T-cell (primary cell): ENCODE results near the gene FAM47E. TPM values are rescaled to one million over a fixed set of nuclear protein-coding genes. Genes with fewer than 3 reads are reported as not detected.

Experiments used
- ATAC-seq, 4 experiments: fragments of 200-7000 bp in 3 of 4; fragments of 150-1000 bp in 1 of 4; cut with Tn5 transposase; replicated peaks in 1 of 4; 1 replicate in 3 of 4; 2 replicates in 1 of 4; pipeline ENCODE4 v1.10.0; 2021; ENCODE audit warnings: moderate library complexity in 3 of 4, mild to moderate bottlenecking in 2 of 4, moderate number of reproducible peaks in 1 of 4
- CTCF ChIA-PET, 2 donors: fragments of 300-600 bp; sonication (Branson Sonifier 250); formaldehyde crosslinking; loops; one replicate each; lab custom pipeline; 2022; ENCODE audit warnings: antibody characterized with exemption in 2 of 2; lab: Charles Lee
- POLR2A ChIA-PET, 2 donors: fragments of 300-600 bp; sonication (Branson Sonifier 250); formaldehyde crosslinking; loops; one replicate each; lab custom pipeline; 2022; ENCODE audit warnings: antibody characterized with exemption in 2 of 2; lab: Charles Lee
- DNase-seq, 35 experiments: peaks; one replicate each; pipeline versions ENCODE4 v3.0.0 to v3.0.0-alpha.2; 2013 to 2023
- H3K27ac ChIP-seq: one replicate; pipeline ENCODE4 v1.5.1; 2013; ENCODE audit warnings: low read length
- H3K27me3 ChIP-seq, 2 experiments: replicated peaks in 1 of 2; 1 replicate in 1 of 2; 2 replicates in 1 of 2; pipeline versions ENCODE4 v1.6.1 to v1.7.0; 2013; ENCODE audit warnings: low read length in 1 of 2, mixed read lengths in 1 of 2; ENCODE audit not compliant: control insufficient read depth in 2 of 2, insufficient read depth in 2 of 2; ENCODE audit errors: extremely low read depth in 1 of 2
- H3K36me3 ChIP-seq, 2 donors: 1 replicate in 1 of 2; 2 replicates in 1 of 2; pipeline versions ENCODE4 v1.6.1 to v1.7.0; 2013; ENCODE audit warnings: low read length in 1 of 2; ENCODE audit not compliant: control insufficient read depth in 2 of 2, insufficient read depth in 1 of 2; ENCODE audit errors: extremely low read depth in 1 of 2
- H3K4me1 ChIP-seq, 2 experiments: 1 replicate in 1 of 2; 2 replicates in 1 of 2; pipeline versions ENCODE4 v1.6.1 to v1.7.0; 2013; ENCODE audit warnings: low read length in 2 of 2, mixed read lengths in 1 of 2; ENCODE audit not compliant: insufficient read depth in 2 of 2, control insufficient read depth in 1 of 2; ENCODE audit errors: extremely low read depth in 1 of 2
- H3K4me3 ChIP-seq, 2 donors: 1 replicate in 1 of 2; 2 replicates in 1 of 2; pipeline versions ENCODE4 v1.5.1 to v1.7.0; 2013; ENCODE audit warnings: mild to moderate bottlenecking in 2 of 2, low read length in 1 of 2, moderate library complexity in 1 of 2; ENCODE audit not compliant: control insufficient read depth in 1 of 2; ENCODE audit errors: extremely low read depth in 1 of 2
- H3K9me3 ChIP-seq: 2 replicates; pipeline ENCODE4 v1.7.0; 2013
- H3K27ac Mint-ChIP-seq, 2 donors: one replicate each; pipeline ENCODE4 v1.8.0; 2020 to 2021; ENCODE audit warnings: mild to moderate bottlenecking in 2 of 2, mixed read lengths in 2 of 2
- H3K27me3 Mint-ChIP-seq, 2 donors: one replicate each; pipeline ENCODE4 v1.8.0; 2021 to 2022; ENCODE audit warnings: mixed read lengths in 2 of 2
- H3K36me3 Mint-ChIP-seq: one replicate; pipeline ENCODE4 v1.8.0; 2021; ENCODE audit warnings: mixed read lengths
- H3K4me1 Mint-ChIP-seq, 3 donors: one replicate each; pipeline ENCODE4 v1.8.0; 2020 to 2022; ENCODE audit warnings: mixed read lengths in 3 of 3, mild to moderate bottlenecking in 1 of 3
- H3K4me3 Mint-ChIP-seq, 3 donors: one replicate each; pipeline ENCODE4 v1.8.0; 2020 to 2022; ENCODE audit warnings: mild to moderate bottlenecking in 3 of 3, mixed read lengths in 3 of 3, moderate library complexity in 3 of 3
- H3K9me3 Mint-ChIP-seq, 3 donors: one replicate each; pipeline ENCODE4 v1.8.0; 2020 to 2022; ENCODE audit warnings: mixed read lengths in 3 of 3
- WGBS: methylation state at CpG from one replicate; pipeline ENCODE4 v1.1.5; 2013; ENCODE audit warnings: missing lambda C conversion rate; ENCODE audit not compliant: insufficient coverage; 5-methylcytosine and 5-hydroxymethylcytosine counted together
- total RNA-seq, 35 experiments: library from RNA in 6 of 35; stranded (reverse) in 6 of 35; fragments of 120-200 nt in 1 of 35; gene quantifications; one replicate each; pipeline versions ENCODE4 v1.2.1 to v1.2.4 and lab custom pipeline; 2013 to 2026

The FAM47E gene, protein sequence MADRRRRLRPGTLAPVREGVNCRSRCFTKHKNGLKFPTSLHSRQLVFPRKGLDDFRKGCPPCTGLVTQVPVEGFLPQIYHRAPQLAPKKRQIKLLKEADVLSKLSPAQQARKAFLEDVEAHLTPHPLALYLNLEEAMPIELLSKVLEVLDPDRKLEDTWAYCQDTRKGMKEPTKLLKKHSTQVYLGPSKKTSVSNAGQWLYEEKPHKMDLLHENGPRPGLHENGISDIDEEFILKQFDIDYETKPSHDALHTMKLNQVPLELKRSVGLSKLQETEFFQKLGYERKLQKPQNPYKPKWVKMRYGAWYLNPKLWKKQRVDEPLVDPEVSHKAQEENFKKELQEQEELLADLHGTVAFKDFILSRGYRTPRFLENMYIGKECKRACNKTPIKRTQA
- total RNA-seq (under 1 TPM in 1 of 5 donors, not detected in 4; 0.19 TPM), total RNA-seq (lab: John Stamatoyannopoulos, UW) (0 to 0.57 (median 0.17) reads per million in 29 experiments)
- 0.48 TPM for total RNA-seq (2013)

DNA sequence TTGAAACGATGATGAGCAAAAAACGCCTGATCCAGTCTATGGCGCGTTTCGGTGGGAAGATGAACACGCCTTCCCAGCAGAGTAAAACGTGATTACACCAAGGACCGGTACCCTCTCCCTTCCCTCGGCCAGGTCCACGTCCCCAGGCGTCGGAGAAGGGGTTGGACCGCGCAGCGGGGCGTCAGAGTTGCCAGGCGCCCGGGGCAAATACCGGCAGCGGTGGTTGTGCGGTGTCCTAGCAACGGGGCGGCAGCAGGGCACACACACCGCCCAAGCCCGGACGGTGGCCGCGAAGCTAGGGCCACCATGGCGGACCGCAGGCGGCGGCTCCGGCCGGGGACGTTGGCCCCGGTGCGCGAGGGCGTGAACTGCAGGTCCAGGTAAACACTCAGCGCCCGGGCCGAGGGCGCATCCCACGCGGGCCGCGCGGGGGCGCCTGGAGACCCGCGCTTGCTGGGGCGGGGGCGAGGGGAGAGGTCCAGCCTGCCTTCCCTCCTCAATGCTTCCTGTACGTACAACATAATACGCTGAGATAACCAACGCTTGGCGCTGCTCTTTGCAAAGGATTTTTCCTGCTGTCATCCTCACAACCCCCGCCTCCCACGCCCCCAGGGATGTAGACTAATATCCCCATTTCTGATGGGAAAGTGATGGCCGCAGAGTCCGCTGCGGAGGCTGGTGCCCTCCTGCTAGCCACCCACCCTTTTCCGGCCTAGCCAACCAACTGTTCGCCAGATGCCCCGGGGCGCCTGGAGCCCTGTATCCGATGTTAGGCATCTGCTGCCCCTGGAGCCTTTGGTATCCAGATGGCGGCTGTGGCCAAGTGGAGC lies at the start of gene FAM47E:
Gene FAM47E, plus strand, starts transcription at position 281 of the 830 bp plus-strand sequence. Its CDS starts 26 bp downstream, at position 307.
- Mint-ChIP-seq H3K27me3 (peaks cover 54 to 60% of the 10 kb centered on the region in 2 donors), H3K9me3 (no peaks in the 10 kb centered on the region), H3K27ac (no peak within 1 kb of the TSS), H3K36me3 (no peaks in the 10 kb centered on the region), H3K4me3 (peak within 1 kb of the TSS; percentile 75 to 78 (median 76)), H3K4me1 (peaks cover 5 to 9% (median 7%) of the 10 kb centered on the region in 3 donors)
- Histone ChIP-seq H3K9me3 (no peaks in the 10 kb centered on the region), H3K27ac (no peak within 1 kb of the TSS), H3K27me3 (peaks cover 0 to 24% of the 10 kb centered on the region in 2 experiments), H3K36me3 (no peaks in the 10 kb centered on the region), H3K4me3 (peak within 1 kb of the TSS; percentile 32 to 66), H3K4me1 (peaks cover 0 to 12% of the 10 kb centered on the region in 2 experiments)
- ATAC-seq (peak; percentile 62 to 79 (median 69)), DNase-seq (peak in 31 of 35 experiments; percentile 3 to 50 (median 17))
- CTCF ChIA-PET: interaction anchor here (0.6 to 0.7 kb wide), 3 partner anchors 36 to 586 kb away, joined by 3 to 9 read pairs (median 5); no protein-coding TSS in a partner anchor
- 13% methylated on average over 65 of the region's 68 CpGs for WGBS
- POLR2A ChIA-PET: no interaction called here

DNA sequence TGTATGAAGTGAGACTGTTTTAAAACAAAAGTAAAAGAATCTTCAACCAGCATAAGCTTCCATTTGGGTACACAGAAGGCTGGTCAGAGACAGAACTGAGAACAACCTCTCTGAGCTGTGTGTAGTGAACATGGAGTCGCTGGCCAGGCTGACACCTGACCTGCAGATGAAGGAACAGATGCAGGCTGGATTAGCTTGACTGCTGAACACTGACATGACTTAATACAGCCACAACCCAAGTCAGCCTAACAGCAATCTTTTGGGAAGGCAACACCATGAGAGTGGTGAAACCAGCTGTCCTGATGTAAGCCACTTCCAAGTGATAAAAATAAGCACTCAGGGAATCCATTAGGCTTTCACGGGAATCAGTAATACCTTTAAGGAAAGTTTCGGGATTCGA lies 48.0 kb upstream of the FAM47E start:
- Mint-ChIP-seq H3K9me3 (no peaks in the 10 kb centered on the region), H3K36me3 (no peaks in the 10 kb centered on the region), H3K27ac (no peak overlapping the region), H3K4me1 (peaks cover 55 to 68% (median 64%) of the 10 kb centered on the region in 3 donors), H3K4me3 (no peak overlapping the region), H3K27me3 (no peaks in the 10 kb centered on the region)
- H3K27me3 ChIP-seq: no peaks in the 10 kb centered on the region
- no peak for DNase-seq
- no peaks in the 10 kb centered on the region for H3K9me3 ChIP-seq
- WGBS: 100% methylated on average over 2 of the region's 4 CpGs
- H3K4me1 ChIP-seq: peaks cover 9 to 16% of the 10 kb centered on the region in 2 experiments
- no peak overlapping the region for H3K4me3 ChIP-seq
- ChIA-PET POLR2A (no interaction called here), CTCF (interaction anchor here in 1 of 2 donors (1.0 kb wide), 1 partner anchor 24 kb away, joined by 3 read pairs; no protein-coding TSS in a partner anchor)
- H3K27ac ChIP-seq: no peak overlapping the region
- no peak for ATAC-seq
- no peaks in the 10 kb centered on the region for H3K36me3 ChIP-seq

DNA sequence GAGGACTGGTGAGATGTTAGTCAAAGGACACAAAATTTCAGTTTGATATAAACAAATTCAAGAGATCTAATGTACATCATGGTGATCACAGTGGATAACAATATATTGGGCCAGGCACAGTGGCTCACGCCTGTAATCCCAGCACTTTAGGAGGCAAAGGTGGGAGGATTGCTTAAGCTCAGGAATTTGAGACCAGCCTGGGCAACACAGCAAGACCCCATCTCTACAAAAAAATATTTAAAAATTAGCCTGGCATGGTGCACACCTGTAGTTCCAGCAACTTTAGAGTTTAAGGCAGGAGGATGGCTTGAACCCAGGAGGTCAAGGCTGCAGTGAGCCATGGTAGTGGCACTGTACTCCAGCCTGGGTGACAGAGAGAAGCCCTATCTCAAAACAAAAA lies 46.6 kb upstream of the FAM47E start:
- H3K4me3 Mint-ChIP-seq: no peak overlapping the region
- no peaks in the 10 kb centered on the region for H3K9me3 Mint-ChIP-seq
- WGBS: no CpG with 5 or more reads among the region's 1 CpG
- no peaks in the 10 kb centered on the region for H3K36me3 Mint-ChIP-seq
- CTCF ChIA-PET: no interaction called here
- Histone ChIP-seq H3K27me3 (no peaks in the 10 kb centered on the region), H3K27ac (no peak overlapping the region), H3K9me3 (no peaks in the 10 kb centered on the region), H3K4me1 (peaks cover 2 to 8% of the 10 kb centered on the region in 2 experiments), H3K4me3 (no peak overlapping the region), H3K36me3 (no peaks in the 10 kb centered on the region)
- H3K27ac Mint-ChIP-seq: no peak overlapping the region
- POLR2A ChIA-PET: no interaction called here
- H3K4me1 Mint-ChIP-seq: peaks cover 50 to 65% (median 61%) of the 10 kb centered on the region in 3 donors
- H3K27me3 Mint-ChIP-seq: no peaks in the 10 kb centered on the region
- ATAC-seq (no peak), DNase-seq (no peak)

DNA sequence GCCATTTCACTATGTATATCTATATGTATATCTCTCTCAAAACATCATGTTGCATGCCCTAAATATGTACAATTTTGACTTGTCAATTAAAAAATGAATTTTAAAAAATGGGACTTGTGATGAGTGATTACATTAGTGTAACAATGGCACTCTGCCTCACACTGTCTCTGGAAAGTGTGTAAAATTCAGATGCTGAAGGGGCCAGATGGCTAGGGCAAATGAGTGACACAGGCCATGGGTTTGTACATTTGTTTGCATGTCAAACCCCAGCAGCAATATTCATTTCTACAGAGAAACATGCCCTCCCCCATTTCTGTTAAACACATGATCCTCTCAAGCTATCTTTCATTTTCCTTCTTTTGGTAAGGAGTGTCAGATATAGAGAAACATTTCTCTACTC lies 46.0 kb upstream of the FAM47E start:
- no peaks in the 10 kb centered on the region for H3K36me3 ChIP-seq
- Mint-ChIP-seq H3K9me3 (no peaks in the 10 kb centered on the region), H3K36me3 (no peaks in the 10 kb centered on the region), H3K27me3 (no peaks in the 10 kb centered on the region), H3K4me3 (no peak overlapping the region), H3K4me1 (peaks cover 50 to 65% (median 62%) of the 10 kb centered on the region in 3 donors), H3K27ac (no peak overlapping the region)
- ATAC-seq (no peak), DNase-seq (no peak)
- peaks cover 0 to 6% of the 10 kb centered on the region in 2 experiments for H3K4me1 ChIP-seq
- no peaks in the 10 kb centered on the region for H3K9me3 ChIP-seq
- POLR2A ChIA-PET: no interaction called here
- CTCF ChIA-PET: no interaction called here
- no peak overlapping the region for H3K27ac ChIP-seq
- no peak overlapping the region for H3K4me3 ChIP-seq
- H3K27me3 ChIP-seq: no peaks in the 10 kb centered on the region

DNA sequence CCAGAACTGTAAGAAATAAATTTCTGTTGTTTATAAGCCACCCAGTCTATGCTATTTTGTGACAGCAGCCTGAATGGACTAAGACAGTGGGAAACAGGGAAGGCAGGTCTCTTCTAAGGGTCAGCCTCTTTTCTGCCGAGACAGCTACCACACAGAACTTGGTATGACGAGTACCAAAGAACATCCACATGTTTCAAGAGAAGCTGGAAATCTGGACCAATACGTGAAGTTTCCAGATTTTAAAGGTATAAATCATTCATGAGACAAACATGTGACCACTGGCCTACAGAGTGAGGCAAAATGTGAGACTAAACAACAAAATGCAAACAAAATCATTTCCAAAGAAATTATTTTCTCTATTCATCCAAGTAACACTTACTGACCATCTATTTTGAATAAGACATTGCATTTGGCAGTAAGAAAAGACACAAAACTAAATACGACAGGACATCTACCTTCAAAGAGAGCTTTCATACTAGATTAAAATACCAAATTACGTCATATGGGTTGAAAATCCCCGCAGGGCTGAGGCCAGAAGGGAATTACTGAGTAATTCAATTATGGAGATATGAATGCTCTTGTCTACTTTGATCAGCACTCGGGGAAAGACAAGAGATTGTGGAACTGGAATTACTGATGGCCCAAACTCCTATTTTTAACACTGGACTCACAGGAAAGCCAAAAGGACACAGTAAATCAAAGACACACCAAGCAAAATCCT lies 45.1 kb upstream of the FAM47E start:
- Mint-ChIP-seq H3K4me3 (no peak overlapping the region), H3K27ac (no peak overlapping the region), H3K36me3 (no peaks in the 10 kb centered on the region), H3K27me3 (no peaks in the 10 kb centered on the region), H3K4me1 (peaks cover 50 to 65% (median 62%) of the 10 kb centered on the region in 3 donors), H3K9me3 (no peaks in the 10 kb centered on the region)
- peaks cover 0 to 4% of the 10 kb centered on the region in 2 experiments for H3K4me1 ChIP-seq
- no peak overlapping the region for H3K27ac ChIP-seq
- H3K27me3 ChIP-seq: no peaks in the 10 kb centered on the region
- 94% methylated on average over 2 of the region's 7 CpGs for WGBS
- CTCF ChIA-PET: no interaction called here
- no peak for ATAC-seq
- H3K4me3 ChIP-seq: no peak overlapping the region
- POLR2A ChIA-PET: interaction anchor here in 1 of 2 donors (0.9 kb wide), 1 partner anchor 22 kb away, joined by 4 read pairs; no protein-coding TSS in a partner anchor
- H3K9me3 ChIP-seq: no peaks in the 10 kb centered on the region
- DNase-seq: no peak
- H3K36me3 ChIP-seq: no peaks in the 10 kb centered on the region
